Panc1 (cell line): ENCODE measurements around the gene CHST10. TPM values are rescaled to one million over a fixed set of nuclear protein-coding genes. Genes with fewer than 3 reads are reported as not detected.

Source experiments
- ATAC-seq: fragments of 200-7000 bp; cut with Tn5 transposase; 2 replicates; pipeline ENCODE4 v1.9.1; 2020; ENCODE audit warnings: mild to moderate bottlenecking, moderate library complexity
- BruUV-seq: library from RNA; stranded (reverse); fragments of 400-500 nt; replicated peaks from 2 replicates; lab custom pipeline; 2021; lab: Mats Ljungman, UMichigan
- CTCF ChIA-PET: fragments of 300-600 bp; sonication (Branson Sonifier 250); formaldehyde crosslinking; loops from one replicate; lab custom pipeline; 2022; ENCODE audit warnings: antibody characterized with exemption; lab: Charles Lee
- POLR2A ChIA-PET: fragments of 300-600 bp; sonication (Branson Sonifier 250); formaldehyde crosslinking; loops from one replicate; lab custom pipeline; 2022; ENCODE audit warnings: antibody characterized with exemption; lab: Charles Lee
- DNase-seq: peaks from one replicate; pipeline ENCODE4 v3.0.0-alpha.2; 2010; ENCODE audit warnings: low read depth, low spot score
- H3K27ac ChIP-seq: 2 replicates; pipeline ENCODE4 v1.5.1; 2011; ENCODE audit warnings: mild to moderate bottlenecking, low read length, inconsistent platforms
- H3K27me3 ChIP-seq: fragments of 200-500 bp; sonication (Bioruptor generic); 2 replicates; pipeline ENCODE4 v1.6.0; 2014; ENCODE audit warnings: low read length, inconsistent platforms; ENCODE audit not compliant: control insufficient read depth, insufficient read depth
- H3K36me3 ChIP-seq: fragments of 200-500 bp; sonication (Bioruptor generic); 2 replicates; pipeline ENCODE4 v1.5.1; 2014; ENCODE audit warnings: inconsistent platforms, mild to moderate bottlenecking, low read length, moderate library complexity; ENCODE audit not compliant: control insufficient read depth, insufficient read depth
- H3K4me1 ChIP-seq: 2 replicates; pipeline ENCODE4 v1.5.1; 2011; ENCODE audit warnings: inconsistent platforms, mild to moderate bottlenecking, low read length, moderate library complexity; ENCODE audit not compliant: control insufficient read depth, insufficient read depth
- H3K4me3 ChIP-seq, 2 experiments: 2 replicates each; pipeline ENCODE4 v1.5.1; 2011 to 2012; ENCODE audit warnings: low read depth in 2 of 2, low read length in 2 of 2, mild to moderate bottlenecking in 2 of 2, inconsistent platforms in 1 of 2, moderate library complexity in 1 of 2
- H3K9me3 ChIP-seq: fragments of 200-500 bp; sonication (Bioruptor generic); 2 replicates; pipeline ENCODE4 v1.5.1; 2014; ENCODE audit warnings: low read depth, mild to moderate bottlenecking, inconsistent platforms, low read length, moderate library complexity; ENCODE audit not compliant: control insufficient read depth, insufficient read depth
- POLR2AphosphoS5 ChIP-seq: IDR thresholded peaks from 2 replicates; pipeline ENCODE4 v1.6.1; 2012; ENCODE audit warnings: mild to moderate bottlenecking, low read depth, low read length, moderate library complexity
- SIN3A ChIP-seq: IDR thresholded peaks from 2 replicates; pipeline ENCODE4 v1.6.1; 2012; ENCODE audit warnings: low read depth, mild to moderate bottlenecking, low read length, moderate library complexity, borderline replicate concordance; ENCODE audit not compliant: insufficient read depth
- TCF7L2 ChIP-seq: IDR thresholded peaks from 2 replicates; pipeline ENCODE4 v1.6.1; 2011; ENCODE audit warnings: mild to moderate bottlenecking, low read depth, low read length, inconsistent platforms
- in situ Hi-C: cut with HindIII; loops from 2 replicates; pipeline ENCODE4 v1.10.0; 2016; ENCODE audit warnings: low sequenced_read_pairs, low pct_unique_long_range_greater_than_20kb
- intact Hi-C: fragments of 100-400 bp; cut with micrococcal nuclease; formaldehyde crosslinking; loops from one replicate; pipeline ENCODE4 v1.10.0; 2022; ENCODE audit not compliant: unreplicated experiment
- total RNA-seq: library from RNA; stranded (reverse); gene quantifications from one replicate; pipeline ENCODE4 v1.2.1, GENCODE V29; 2021; ENCODE audit not compliant: unreplicated experiment
- TF ChIP-seq, protein P1 (sequence below): fragments of 450-650 bp; IDR thresholded peaks from 2 replicates; pipeline ENCODE4 v1.5.1; 2017; ENCODE audit warnings: mild to moderate bottlenecking
- TF ChIP-seq, protein P2 (sequence below), 2 experiments: IDR thresholded peaks; 2 replicates each; pipeline ENCODE4 v1.6.1; 2011 to 2012; ENCODE audit warnings: low read depth in 2 of 2, control low read depth in 1 of 2, low read length in 1 of 2, mild to moderate bottlenecking in 1 of 2, moderate library complexity in 1 of 2; ENCODE audit not compliant: insufficient read depth in 1 of 2

CHST10 gene
- total RNA-seq, 1 experiment from 2014 or later, result 22.0 TPM

DNA sequence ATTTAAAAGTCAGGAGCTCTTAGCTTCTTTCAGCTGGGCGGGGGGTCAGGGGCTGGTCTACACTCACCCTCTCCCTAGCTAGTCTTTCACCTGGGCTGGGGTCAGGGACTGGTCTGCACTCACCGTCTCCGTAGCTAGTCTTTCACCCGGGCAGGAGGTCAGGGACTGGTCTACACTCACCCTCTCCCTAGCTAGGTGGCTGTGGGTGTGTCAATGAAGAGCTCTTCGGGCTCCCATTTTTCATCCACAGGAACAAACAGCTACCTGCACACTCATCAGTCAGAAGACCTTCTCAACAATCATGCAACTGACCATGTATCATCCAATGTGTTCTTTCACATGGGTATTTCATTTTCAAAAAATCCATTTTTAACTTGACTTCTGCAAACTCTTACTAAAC is 8.0 kb downstream of the CHST10 start:
- Histone ChIP-seq H3K27ac (no peak overlapping the region), H3K4me3 (no peak overlapping the region), H3K27me3 (no peaks in the 10 kb centered on the region), H3K36me3 (no peaks in the 10 kb centered on the region), H3K9me3 (no peaks in the 10 kb centered on the region), H3K4me1 (no peaks in the 10 kb centered on the region)
- DNase-seq (no peak), ATAC-seq (no peak)
- POLR2A ChIA-PET, result no interaction called here
- TF ChIP-seq TCF7L2 (no peak), POLR2AphosphoS5 (no peak), SIN3A (no peak)
- TF ChIP-seq, protein P1, sequence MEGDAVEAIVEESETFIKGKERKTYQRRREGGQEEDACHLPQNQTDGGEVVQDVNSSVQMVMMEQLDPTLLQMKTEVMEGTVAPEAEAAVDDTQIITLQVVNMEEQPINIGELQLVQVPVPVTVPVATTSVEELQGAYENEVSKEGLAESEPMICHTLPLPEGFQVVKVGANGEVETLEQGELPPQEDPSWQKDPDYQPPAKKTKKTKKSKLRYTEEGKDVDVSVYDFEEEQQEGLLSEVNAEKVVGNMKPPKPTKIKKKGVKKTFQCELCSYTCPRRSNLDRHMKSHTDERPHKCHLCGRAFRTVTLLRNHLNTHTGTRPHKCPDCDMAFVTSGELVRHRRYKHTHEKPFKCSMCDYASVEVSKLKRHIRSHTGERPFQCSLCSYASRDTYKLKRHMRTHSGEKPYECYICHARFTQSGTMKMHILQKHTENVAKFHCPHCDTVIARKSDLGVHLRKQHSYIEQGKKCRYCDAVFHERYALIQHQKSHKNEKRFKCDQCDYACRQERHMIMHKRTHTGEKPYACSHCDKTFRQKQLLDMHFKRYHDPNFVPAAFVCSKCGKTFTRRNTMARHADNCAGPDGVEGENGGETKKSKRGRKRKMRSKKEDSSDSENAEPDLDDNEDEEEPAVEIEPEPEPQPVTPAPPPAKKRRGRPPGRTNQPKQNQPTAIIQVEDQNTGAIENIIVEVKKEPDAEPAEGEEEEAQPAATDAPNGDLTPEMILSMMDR, result no peak
- TF ChIP-seq, protein P2, sequence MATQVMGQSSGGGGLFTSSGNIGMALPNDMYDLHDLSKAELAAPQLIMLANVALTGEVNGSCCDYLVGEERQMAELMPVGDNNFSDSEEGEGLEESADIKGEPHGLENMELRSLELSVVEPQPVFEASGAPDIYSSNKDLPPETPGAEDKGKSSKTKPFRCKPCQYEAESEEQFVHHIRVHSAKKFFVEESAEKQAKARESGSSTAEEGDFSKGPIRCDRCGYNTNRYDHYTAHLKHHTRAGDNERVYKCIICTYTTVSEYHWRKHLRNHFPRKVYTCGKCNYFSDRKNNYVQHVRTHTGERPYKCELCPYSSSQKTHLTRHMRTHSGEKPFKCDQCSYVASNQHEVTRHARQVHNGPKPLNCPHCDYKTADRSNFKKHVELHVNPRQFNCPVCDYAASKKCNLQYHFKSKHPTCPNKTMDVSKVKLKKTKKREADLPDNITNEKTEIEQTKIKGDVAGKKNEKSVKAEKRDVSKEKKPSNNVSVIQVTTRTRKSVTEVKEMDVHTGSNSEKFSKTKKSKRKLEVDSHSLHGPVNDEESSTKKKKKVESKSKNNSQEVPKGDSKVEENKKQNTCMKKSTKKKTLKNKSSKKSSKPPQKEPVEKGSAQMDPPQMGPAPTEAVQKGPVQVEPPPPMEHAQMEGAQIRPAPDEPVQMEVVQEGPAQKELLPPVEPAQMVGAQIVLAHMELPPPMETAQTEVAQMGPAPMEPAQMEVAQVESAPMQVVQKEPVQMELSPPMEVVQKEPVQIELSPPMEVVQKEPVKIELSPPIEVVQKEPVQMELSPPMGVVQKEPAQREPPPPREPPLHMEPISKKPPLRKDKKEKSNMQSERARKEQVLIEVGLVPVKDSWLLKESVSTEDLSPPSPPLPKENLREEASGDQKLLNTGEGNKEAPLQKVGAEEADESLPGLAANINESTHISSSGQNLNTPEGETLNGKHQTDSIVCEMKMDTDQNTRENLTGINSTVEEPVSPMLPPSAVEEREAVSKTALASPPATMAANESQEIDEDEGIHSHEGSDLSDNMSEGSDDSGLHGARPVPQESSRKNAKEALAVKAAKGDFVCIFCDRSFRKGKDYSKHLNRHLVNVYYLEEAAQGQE (IDR thresholded peaks at IDR 0.05; ENCODE audit: insufficient read depth in 1 of 2, low read depth in 2 of 2, low read length in 1 of 2), result no peak
- BruUV-seq, result no TSS peak
- intact Hi-C loops, result no loop called here
- in situ Hi-C loops, result no loop called here
- CTCF ChIA-PET, result no interaction called here

GRCh38 chr2:100408941-100409340 is 8.5 kb downstream of the CHST10 start:
- BruUV-seq, result no TSS peak
- TF ChIP-seq, protein P2 (IDR thresholded peaks at IDR 0.05; ENCODE audit: insufficient read depth in 1 of 2, low read depth in 2 of 2, low read length in 1 of 2), result no peak
- no peak for TF ChIP-seq SIN3A
- no peak overlapping the region for H3K4me3 ChIP-seq
- no peaks in the 10 kb centered on the region for H3K4me1 ChIP-seq
- H3K27me3 ChIP-seq, result no peaks in the 10 kb centered on the region
- H3K9me3 ChIP-seq, result no peaks in the 10 kb centered on the region
- in situ Hi-C loops, result no loop called here
- POLR2A ChIA-PET, result no interaction called here
- no peak for ATAC-seq
- intact Hi-C loops, result no loop called here
- no peaks in the 10 kb centered on the region for H3K36me3 ChIP-seq
- DNase-seq, result no peak
- CTCF ChIA-PET, result no interaction called here
- H3K27ac ChIP-seq, result no peak overlapping the region
